Heart left ventricle (tissue), 13 donors: ENCODE measurements around the gene TAC3.
"Not testable (repeated sequence)": the region's sequence is repeated elsewhere in the genome, so short reads cannot be mapped to it uniquely, and the experiment has no call there.

Source experiments
- POLR2A ChIP-seq, 2 donors: fragments of 450-650 bp; IDR thresholded peaks; one replicate each; pipeline ENCODE4 v1.6.1; 2017; ENCODE audit warnings: antibody characterized with exemption in 2 of 2, mild to moderate bottlenecking in 2 of 2, moderate library complexity in 2 of 2
- TF ChIP-seq, protein P1 (sequence below), 12 donors: fragments of 200-600 bp; sonication (generic) in 4 of 12; IDR thresholded peaks; one replicate each; pipeline versions ENCODE4 v1.5.0 to v1.8.0; 2018 to 2022; ENCODE audit warnings: antibody characterized with exemption in 12 of 12, mild to moderate bottlenecking in 5 of 12
- donor health status: ischemic (EF 13 %, LVEDD 7.1; RV severe dilation, severe dysfunction).
- donor health status: DM: no; HTN: yes; CAD: no.
- donor health status: DM: no; HTN: no; CAD: no.
- donor health status: ischemic (EF 25% LVEDD 6.9; RV normal size, moderate dysfunction).
- donor health status: ischemic (EF 25% LVEDD 5.7; RV mildly dilated, moderate dysfunction).
- donor health status: ischemic (EF 35%, LVEDD 5.7; RV mildly dilated, moderate dysfunction).
- donor health status: nonischemic (EF 11% LVEDD 7.7; RV severe dilation, severe dysfunction).
- donor health status: DM: yes; HTN: yes; CAD: no.
- donor health status: PGD.
- donor health status: ischemic (EF 29% LVEDD 5.4; RV normal size, mild dysfunction).
- donor health status: nonischemic (EF 23%, LVEDD 6.1; RV moderate dilation, normal function).

DNA sequence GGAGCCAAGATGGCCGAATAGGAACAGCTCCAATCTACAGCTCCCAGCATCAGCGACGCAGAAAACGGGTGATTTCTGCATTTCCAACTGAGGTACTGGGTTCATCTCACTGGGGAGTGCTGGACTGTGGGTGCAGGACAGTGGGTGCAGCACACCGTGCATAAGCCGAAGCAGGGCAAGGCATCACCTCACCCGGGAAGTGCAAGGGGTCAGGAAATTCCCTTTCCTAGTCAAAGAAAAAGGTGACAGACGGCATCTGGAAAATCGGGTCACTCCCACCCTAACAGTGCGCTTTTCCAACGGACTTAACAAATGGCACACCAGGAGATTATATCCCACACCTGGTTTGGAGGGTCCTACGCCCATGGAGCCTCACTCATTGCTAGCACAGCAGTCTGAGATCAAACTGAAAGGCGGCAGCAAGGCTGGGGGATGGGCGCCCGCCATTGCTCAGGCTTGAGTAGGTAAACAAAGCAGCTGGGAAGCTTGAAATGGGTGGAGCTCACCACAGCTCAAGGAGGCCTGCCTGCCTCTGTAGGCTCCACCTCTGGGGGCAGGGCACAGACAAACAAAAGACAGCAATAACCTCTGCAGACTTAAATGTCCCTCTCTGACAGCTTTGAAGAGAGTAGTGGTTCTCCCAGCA, 50.2 kb downstream of the TAC3 start:
- not testable (repeated sequence) for TF ChIP-seq POLR2A (IDR thresholded peaks at IDR 0.05)
- TF ChIP-seq, protein P1, sequence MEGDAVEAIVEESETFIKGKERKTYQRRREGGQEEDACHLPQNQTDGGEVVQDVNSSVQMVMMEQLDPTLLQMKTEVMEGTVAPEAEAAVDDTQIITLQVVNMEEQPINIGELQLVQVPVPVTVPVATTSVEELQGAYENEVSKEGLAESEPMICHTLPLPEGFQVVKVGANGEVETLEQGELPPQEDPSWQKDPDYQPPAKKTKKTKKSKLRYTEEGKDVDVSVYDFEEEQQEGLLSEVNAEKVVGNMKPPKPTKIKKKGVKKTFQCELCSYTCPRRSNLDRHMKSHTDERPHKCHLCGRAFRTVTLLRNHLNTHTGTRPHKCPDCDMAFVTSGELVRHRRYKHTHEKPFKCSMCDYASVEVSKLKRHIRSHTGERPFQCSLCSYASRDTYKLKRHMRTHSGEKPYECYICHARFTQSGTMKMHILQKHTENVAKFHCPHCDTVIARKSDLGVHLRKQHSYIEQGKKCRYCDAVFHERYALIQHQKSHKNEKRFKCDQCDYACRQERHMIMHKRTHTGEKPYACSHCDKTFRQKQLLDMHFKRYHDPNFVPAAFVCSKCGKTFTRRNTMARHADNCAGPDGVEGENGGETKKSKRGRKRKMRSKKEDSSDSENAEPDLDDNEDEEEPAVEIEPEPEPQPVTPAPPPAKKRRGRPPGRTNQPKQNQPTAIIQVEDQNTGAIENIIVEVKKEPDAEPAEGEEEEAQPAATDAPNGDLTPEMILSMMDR (IDR thresholded peaks at IDR 0.05): not testable (repeated sequence)
